B cell (primary cell): ENCODE results near the gene ITGB8. TPM values are rescaled to one million over a fixed set of nuclear protein-coding genes. Genes with fewer than 3 reads are reported as not detected.

ENCODE experiments used
- ATAC-seq: fragments of 200-7000 bp; cut with Tn5 transposase; one replicate; pipeline ENCODE4 v1.10.0; 2021; ENCODE audit warnings: low read depth, mild to moderate bottlenecking, moderate number of reproducible peaks, moderate library complexity
- CTCF ChIA-PET: fragments of 350-600 bp; sonication (Branson Sonifier 250); formaldehyde crosslinking; loops from one replicate; lab custom pipeline; 2021; ENCODE audit warnings: antibody characterized with exemption, inconsistent platforms; lab: Charles Lee
- POLR2A ChIA-PET: fragments of 350-600 bp; sonication (Branson Sonifier 250); formaldehyde crosslinking; loops from one replicate; lab custom pipeline; 2021; ENCODE audit warnings: antibody characterized with exemption; lab: Charles Lee
- DNase-seq: peaks from one replicate; pipeline ENCODE4 v3.0.0; 2013
- H2AFZ ChIP-seq: 2 replicates; pipeline ENCODE4 v1.6.1; 2012; ENCODE audit warnings: mild to moderate bottlenecking, low read depth, low read length; ENCODE audit not compliant: insufficient read depth, poor library complexity, severe bottlenecking
- H3K27ac ChIP-seq, 2 donors: 1 replicate in 1 of 2; 2 replicates in 1 of 2; pipeline ENCODE4 v1.5.1; 2012 to 2013; ENCODE audit warnings: low read length in 2 of 2, mild to moderate bottlenecking in 2 of 2, moderate library complexity in 1 of 2
- H3K27me3 ChIP-seq, 4 experiments: fragments of 200-600 bp in 1 of 4; sonication (generic) in 1 of 4; replicated peaks in 1 of 4; 1 replicate in 2 of 4; 2 replicates in 2 of 4; pipeline versions ENCODE4 v1.6.1 to v1.7.0; 2013 to 2016; ENCODE audit warnings: low read length in 3 of 4, mild to moderate bottlenecking in 2 of 4, mixed read lengths in 1 of 4, moderate library complexity in 1 of 4; ENCODE audit not compliant: insufficient read depth in 4 of 4, control insufficient read depth in 3 of 4; ENCODE audit errors: control extremely low read depth in 1 of 4
- H3K36me3 ChIP-seq, 2 experiments: replicated peaks in 1 of 2; 1 replicate in 1 of 2; 2 replicates in 1 of 2; pipeline versions ENCODE4 v1.6.1 to v1.7.1; 2013; ENCODE audit warnings: low read length in 1 of 2; ENCODE audit not compliant: insufficient read depth in 2 of 2, control insufficient read depth in 1 of 2; ENCODE audit errors: control extremely low read depth in 1 of 2, extremely low read depth in 1 of 2
- H3K4me1 ChIP-seq, 2 donors: fragments of 200-600 bp in 1 of 2; sonication (generic) in 1 of 2; 1 replicate in 1 of 2; 2 replicates in 1 of 2; pipeline versions ENCODE4 v1.5.1 to v1.6.1; 2013 to 2017; ENCODE audit warnings: low read length in 2 of 2; ENCODE audit not compliant: control insufficient read depth in 2 of 2, insufficient read depth in 2 of 2
- H3K4me2 ChIP-seq: replicated peaks from 2 replicates; pipeline ENCODE3; 2012; ENCODE audit warnings: mild to moderate bottlenecking, low read depth, low read length; ENCODE audit not compliant: poor library complexity, severe bottlenecking
- H3K4me3 ChIP-seq, 5 experiments: fragments of 200-600 bp in 1 of 5; sonication (generic) in 1 of 5; 1 replicate in 3 of 5; 2 replicates in 2 of 5; pipeline versions ENCODE4 v1.5.1 to v1.7.0; 2011 to 2016; ENCODE audit warnings: low read length in 4 of 5, mild to moderate bottlenecking in 4 of 5, low read depth in 2 of 5, control low read depth in 1 of 5, moderate library complexity in 1 of 5; ENCODE audit not compliant: insufficient read depth in 1 of 5; ENCODE audit errors: control extremely low read depth in 1 of 5, extremely low read depth in 1 of 5
- H3K79me2 ChIP-seq: fragments of 200-600 bp; sonication (generic); one replicate; pipeline ENCODE4 v1.6.0; 2016; ENCODE audit warnings: low read length; ENCODE audit not compliant: control insufficient read depth, insufficient read depth
- H3K9ac ChIP-seq: fragments of 200-600 bp; sonication (generic); 2 replicates; pipeline ENCODE4 v1.6.1; 2017; ENCODE audit warnings: mild to moderate bottlenecking, low read length, moderate library complexity
- H3K9me3 ChIP-seq, 3 donors: one replicate each; pipeline versions ENCODE4 v1.6.1 to v1.7.1; 2013; ENCODE audit warnings: low read length in 2 of 3; ENCODE audit not compliant: control insufficient read depth in 2 of 3, insufficient read depth in 1 of 3; ENCODE audit errors: control extremely low read depth in 1 of 3
- H4K20me1 ChIP-seq: 2 replicates; pipeline ENCODE4 v1.6.0; 2012; ENCODE audit warnings: mild to moderate bottlenecking, low read length; ENCODE audit not compliant: insufficient read depth, control insufficient read depth, poor library complexity, severe bottlenecking
- H3K27ac Mint-ChIP-seq: one replicate; pipeline ENCODE4 v1.8.0; 2021; ENCODE audit warnings: mixed read lengths
- H3K27me3 Mint-ChIP-seq: one replicate; pipeline ENCODE4 v1.8.0; 2021; ENCODE audit warnings: mixed read lengths
- H3K4me1 Mint-ChIP-seq: one replicate; pipeline ENCODE4 v1.8.0; 2021; ENCODE audit warnings: mixed read lengths
- H3K4me3 Mint-ChIP-seq: one replicate; pipeline ENCODE4 v1.8.0; 2021; ENCODE audit warnings: mixed read lengths
- H3K9me3 Mint-ChIP-seq: one replicate; pipeline ENCODE4 v1.8.0; 2022; ENCODE audit warnings: mixed read lengths; ENCODE audit not compliant: insufficient read depth
- CTCF ChIP-seq: fragments of 200-600 bp; IDR thresholded peaks from one replicate; pipeline ENCODE4 v1.8.0; 2022; ENCODE audit warnings: antibody characterized with exemption, mild to moderate bottlenecking
- EZH2 ChIP-seq: IDR thresholded peaks from 2 replicates; pipeline ENCODE4 v1.6.1; 2012; ENCODE audit warnings: borderline replicate concordance, low read depth, mild to moderate bottlenecking, moderate library complexity, low read length; ENCODE audit not compliant: insufficient read depth, poor library complexity, severe bottlenecking
- WGBS: methylation state at CpG from one replicate; pipeline ENCODE4 v1.1.5; 2013; ENCODE audit warnings: missing lambda C conversion rate; ENCODE audit not compliant: insufficient coverage; 5-methylcytosine and 5-hydroxymethylcytosine counted together
- intact Hi-C: fragments of 100-400 bp; cut with micrococcal nuclease; formaldehyde crosslinking; loops from one replicate; pipeline ENCODE4 v1.10.0; 2022
- polyA plus RNA-seq: library from polyadenylated mRNA; depleted of rRNA; stranded (reverse); fragments of >200 nt; gene quantifications from 2 replicates; pipeline ENCODE4 v1.2.3, GENCODE V29; 2012
- total RNA-seq, 2 donors: library from RNA; stranded (reverse); fragments of 120-200 nt in 1 of 2; gene quantifications; 1 replicate in 1 of 2; 2 replicates in 1 of 2; pipeline versions ENCODE4 v1.2.3 to v1.2.4, GENCODE V29; 2013 to 2022

The ITGB8 gene
- total and polyA plus RNA-seq, 2 donors (not counting 1 experiment from before 2014, with no cell fraction given): 0.01 to 0.30 TPM

- Histone ChIP-seq H2AFZ (no peak overlapping the region), H3K4me3 (no peak overlapping the region), H4K20me1 (no peaks in the 10 kb centered on the region), H3K4me2 (no peak overlapping the region), H3K36me3 (no peaks in the 10 kb centered on the region), H3K27me3 (no peaks in the 10 kb centered on the region), H3K79me2 (no peaks in the 10 kb centered on the region), H3K4me1 (no peaks in the 10 kb centered on the region), H3K27ac (no peak overlapping the region), H3K9ac (no peak overlapping the region), H3K9me3 (no peaks in the 10 kb centered on the region)
- ChIA-PET POLR2A (no interaction called here), CTCF (no interaction called here)
- Mint-ChIP-seq H3K27me3 (no peaks in the 10 kb centered on the region), H3K4me1 (no peaks in the 10 kb centered on the region), H3K9me3 (no peaks in the 10 kb centered on the region), H3K27ac (no peak overlapping the region), H3K4me3 (no peak overlapping the region)
- ATAC-seq: no peak
- no peak for DNase-seq
- no peak for TF ChIP-seq EZH2
- TF ChIP-seq CTCF: no peak
- intact Hi-C loops: no loop called here
Measured at GRCh38 chr7:20383351-20383750, 52.7 kb downstream of the ITGB8 start.

- CTCF ChIA-PET: no interaction called here
- Histone ChIP-seq H3K4me3 (no peak overlapping the region), H3K27ac (no peak overlapping the region), H3K4me1 (no peaks in the 10 kb centered on the region), H3K79me2 (no peaks in the 10 kb centered on the region), H3K36me3 (no peaks in the 10 kb centered on the region), H3K4me2 (no peak overlapping the region), H4K20me1 (no peaks in the 10 kb centered on the region), H2AFZ (no peak overlapping the region), H3K27me3 (no peaks in the 10 kb centered on the region), H3K9me3 (no peaks in the 10 kb centered on the region), H3K9ac (no peak overlapping the region)
- Mint-ChIP-seq H3K27me3 (no peaks in the 10 kb centered on the region), H3K4me1 (no peaks in the 10 kb centered on the region), H3K4me3 (no peak overlapping the region), H3K27ac (no peak overlapping the region), H3K9me3 (no peaks in the 10 kb centered on the region)
- no CpG with 5 or more reads among the region's 1 CpG for WGBS
- ATAC-seq (no peak), DNase-seq (no peak)
- intact Hi-C loops: no loop called here
- POLR2A ChIA-PET: no interaction called here
- no peak for TF ChIP-seq EZH2
- TF ChIP-seq CTCF: no peak
Measured at GRCh38 chr7:20385126-20385525, 54.4 kb downstream of the ITGB8 start.
